Measurements from ENCODE around the gene TCEAL8.
"Not testable (repeated sequence)": the region's sequence is repeated elsewhere in the genome, so short reads cannot be mapped to it uniquely, and the experiment has no call there.

TCEAL8 gene

GRCh38 chrX:103254921-103255493 lies at the start of gene TCEAL8:
Gene TCEAL8, minus strand, starts transcription at chrX:103255155. Its CDS starts 1,176 bp downstream, at chrX:103253979.
- DNase-seq: peak in 1 of 2 donors; percentile 2

- DNase-seq: no peak
Observed at GRCh38 chrX:103304705-103305104, 49.8 kb upstream of the TCEAL8 start.

GRCh38 chrX:103293118-103293517 lies 38.2 kb upstream of the TCEAL8 start:
- DNase-seq: no peak

- no peak for DNase-seq
Observed at GRCh38 chrX:103279624-103280023, 24.7 kb upstream of the TCEAL8 start.

- DNase-seq: no peak
Observed at GRCh38 chrX:103276581-103277002, 21.6 kb upstream of the TCEAL8 start, which contains the start of gene TCEAL5. Gene TCEAL5, minus strand, starts transcription at chrX:103276750. Its CDS starts 2,187 bp downstream, at chrX:103274563.

- no peak for DNase-seq
Observed at GRCh38 chrX:103275947-103276567, 21.1 kb upstream of the TCEAL8 start.

- no peak for DNase-seq
Observed at GRCh38 chrX:103274284-103274683, 19.3 kb upstream of the TCEAL8 start.

GRCh38 chrX:103258275-103258674 lies 3.3 kb upstream of the TCEAL8 start:
- no peak for DNase-seq

- no peak for DNase-seq
Observed at GRCh38 chrX:103256651-103257050, 1.7 kb upstream of the TCEAL8 start.

GRCh38 chrX:103254171-103254824 lies 657 bp downstream of the TCEAL8 start:
- DNase-seq: no peak

- DNase-seq: no peak
Observed at GRCh38 chrX:103253608-103254007, 1.3 kb downstream of the TCEAL8 start.

GRCh38 chrX:103250977-103251376 lies 4.0 kb downstream of the TCEAL8 start:
- no peak for DNase-seq

GRCh38 chrX:103249805-103250204 lies 5.2 kb downstream of the TCEAL8 start:
- no peak for DNase-seq

GRCh38 chrX:103248553-103248952 lies 6.4 kb downstream of the TCEAL8 start:
- DNase-seq: peak in 1 of 2 donors; percentile 8

- DNase-seq: no peak
Observed at GRCh38 chrX:103240155-103240554, 14.8 kb downstream of the TCEAL8 start.

GRCh38 chrX:103236296-103236695 lies 18.7 kb downstream of the TCEAL8 start:
- no peak for DNase-seq

- DNase-seq: not testable (repeated sequence)
Observed at GRCh38 chrX:103235608-103236007, 19.3 kb downstream of the TCEAL8 start.

- no peak for DNase-seq
Observed at GRCh38 chrX:103234869-103235268, 20.1 kb downstream of the TCEAL8 start.

- no peak for DNase-seq
Observed at GRCh38 chrX:103233263-103233662, 21.7 kb downstream of the TCEAL8 start.

GRCh38 chrX:103225918-103226317 lies 29.0 kb downstream of the TCEAL8 start:
- not testable (repeated sequence) for DNase-seq

GRCh38 chrX:103220511-103221323 lies 34.2 kb downstream of the TCEAL8 start:
- DNase-seq: no peak

- DNase-seq: no peak
Observed at GRCh38 chrX:103215425-103215991, 39.4 kb downstream of the TCEAL8 start.

GRCh38 chrX:103214870-103215424 lies 40.0 kb downstream of the TCEAL8 start, which contains the start of gene BEX4:
Gene BEX4, plus strand, starts transcription at chrX:103215108. Its CDS starts 1,046 bp downstream, at chrX:103216154.
- DNase-seq: peak in 1 of 2 donors; percentile 34
